ENCODE results near the gene ADCY10. TPM values are rescaled to one million over a fixed set of nuclear protein-coding genes. Genes with fewer than 3 reads are reported as not detected.

Gene ADCY10
- total RNA-seq, 1 experiment from 2014 or later, result 0.20 TPM

DNA sequence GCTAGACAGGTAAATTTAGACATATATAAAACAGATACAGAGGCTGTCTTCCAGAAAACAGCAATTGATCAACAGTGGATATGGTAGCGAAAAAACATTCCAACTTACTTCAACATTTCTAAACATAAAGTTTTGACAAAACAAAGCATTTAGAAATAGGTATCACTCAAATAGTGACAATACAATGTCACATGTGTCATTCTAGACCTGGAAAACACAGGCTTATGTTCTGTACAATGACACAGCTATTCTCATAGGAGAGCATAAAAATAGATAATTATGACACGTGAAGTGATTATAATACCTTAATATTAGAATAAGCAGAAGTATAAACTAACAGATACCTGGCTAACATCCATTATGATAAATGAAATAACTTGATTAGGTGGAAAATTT lies 14.5 kb upstream of the ADCY10 start:
- H3K56ac ChIP-seq (ENCODE audit: insufficient read length, low read depth, low read length), result no peak overlapping the region
- Mint-ChIP-seq H3K4me3 (no peak overlapping the region), H3K4me1 (peaks cover under 1 to 3% of the 10 kb centered on the region in 2 experiments; a peak in 2 of 4 replicates), H3K36me3 (ENCODE audit: insufficient read depth in 1 of 3, low read depth in 3 of 3) (no peaks in the 10 kb centered on the region), H3K27me3 (ENCODE audit: low read depth) (no peaks in the 10 kb centered on the region), H3K9me3 (no peaks in the 10 kb centered on the region), H3K27ac (no peak overlapping the region)
- H2BK120ac ChIP-seq (ENCODE audit: low read depth, low read length, poor library complexity, severe bottlenecking), result no peak overlapping the region
- no peaks in the 10 kb centered on the region for H4K20me1 ChIP-seq (ENCODE audit: control insufficient read depth, insufficient read depth, insufficient read length)
- H2BK20ac ChIP-seq (ENCODE audit: low read depth, low read length, poor library complexity, severe bottlenecking), result no peak overlapping the region
- no peak overlapping the region for H3K23ac ChIP-seq (ENCODE audit: insufficient read length, low read depth, low read length)
- H2AK5ac ChIP-seq (ENCODE audit: insufficient read length, low read length), result no peak overlapping the region
- H2BK5ac ChIP-seq (ENCODE audit: insufficient read length, low read length), result no peak overlapping the region
- H3K79me1 ChIP-seq (ENCODE audit: insufficient read depth, low read depth, low read length, poor library complexity, severe bottlenecking), result no peaks in the 10 kb centered on the region
- no peak overlapping the region for H4K5ac ChIP-seq (ENCODE audit: insufficient read length, low read depth, low read length)
- no peak overlapping the region for H2BK15ac ChIP-seq (ENCODE audit: low read depth, low read length)
- no peak overlapping the region for H3K9ac ChIP-seq (ENCODE audit: extremely low read depth, insufficient read length, low read length)
- no peaks in the 10 kb centered on the region for H3K4me1 ChIP-seq (ENCODE audit: insufficient read depth, low read length)
- no peaks in the 10 kb centered on the region for H3K79me2 ChIP-seq (ENCODE audit: insufficient read depth, low read length)
- no peaks in the 10 kb centered on the region for H3K27me3 ChIP-seq (ENCODE audit: insufficient read depth, low read length)
- H2BK12ac ChIP-seq (ENCODE audit: insufficient read length, low read depth, low read length), result no peak overlapping the region
- no peak overlapping the region for H3K14ac ChIP-seq (ENCODE audit: insufficient read depth, low read length)
- H3T11ph ChIP-seq (ENCODE audit: low read length), result no peak overlapping the region
- no peak overlapping the region for H3K27ac ChIP-seq (ENCODE audit: insufficient read length, low read depth, low read length)
- TF ChIP-seq, protein P1, sequence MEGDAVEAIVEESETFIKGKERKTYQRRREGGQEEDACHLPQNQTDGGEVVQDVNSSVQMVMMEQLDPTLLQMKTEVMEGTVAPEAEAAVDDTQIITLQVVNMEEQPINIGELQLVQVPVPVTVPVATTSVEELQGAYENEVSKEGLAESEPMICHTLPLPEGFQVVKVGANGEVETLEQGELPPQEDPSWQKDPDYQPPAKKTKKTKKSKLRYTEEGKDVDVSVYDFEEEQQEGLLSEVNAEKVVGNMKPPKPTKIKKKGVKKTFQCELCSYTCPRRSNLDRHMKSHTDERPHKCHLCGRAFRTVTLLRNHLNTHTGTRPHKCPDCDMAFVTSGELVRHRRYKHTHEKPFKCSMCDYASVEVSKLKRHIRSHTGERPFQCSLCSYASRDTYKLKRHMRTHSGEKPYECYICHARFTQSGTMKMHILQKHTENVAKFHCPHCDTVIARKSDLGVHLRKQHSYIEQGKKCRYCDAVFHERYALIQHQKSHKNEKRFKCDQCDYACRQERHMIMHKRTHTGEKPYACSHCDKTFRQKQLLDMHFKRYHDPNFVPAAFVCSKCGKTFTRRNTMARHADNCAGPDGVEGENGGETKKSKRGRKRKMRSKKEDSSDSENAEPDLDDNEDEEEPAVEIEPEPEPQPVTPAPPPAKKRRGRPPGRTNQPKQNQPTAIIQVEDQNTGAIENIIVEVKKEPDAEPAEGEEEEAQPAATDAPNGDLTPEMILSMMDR (conservative IDR thresholded peaks at IDR 0.05), result no peak
- no peak overlapping the region for H3K4ac ChIP-seq (ENCODE audit: low read depth, low read length)
- no peak overlapping the region for H3K4me2 ChIP-seq (ENCODE audit: insufficient read depth, insufficient read length, low read length)
- H3K9me3 ChIP-seq (ENCODE audit: control insufficient read depth, low read depth, low read length), result no peaks in the 10 kb centered on the region
- no peak overlapping the region for H4K91ac ChIP-seq (ENCODE audit: insufficient read length, low read depth, low read length)
- H2AFZ ChIP-seq (ENCODE audit: low read length), result no peak overlapping the region
- H3K23me2 ChIP-seq (ENCODE audit: insufficient read length, low read depth, low read length, poor library complexity, severe bottlenecking), result no peaks in the 10 kb centered on the region
- no peak overlapping the region for H3K18ac ChIP-seq (ENCODE audit: insufficient read length, low read depth, low read length)
- no peak for DNase-seq
- WGBS (ENCODE audit: extremely low coverage, insufficient read length, low lambda C conversion rate), result no CpG with 5 or more reads among the region's 2 CpGs
- H4K8ac ChIP-seq (replicated peaks; ENCODE audit: insufficient read length, low read depth, low read length), result no peak overlapping the region

All from H9 (cell line).